ENCODE results near the gene NIF3L1. TPM values are rescaled to one million over a fixed set of nuclear protein-coding genes. Genes with fewer than 3 reads are reported as not detected.
"Not testable (repeated sequence)": the region's sequence is repeated elsewhere in the genome, so short reads cannot be mapped to it uniquely, and the experiment has no call there.

Gene NIF3L1
- total and polyA plus RNA-seq, 2 of the 13 experiments (the other 11 are each of a cell fraction or from before 2014, with no cell fraction given), result 67.9 to 75.2 TPM

DNA sequence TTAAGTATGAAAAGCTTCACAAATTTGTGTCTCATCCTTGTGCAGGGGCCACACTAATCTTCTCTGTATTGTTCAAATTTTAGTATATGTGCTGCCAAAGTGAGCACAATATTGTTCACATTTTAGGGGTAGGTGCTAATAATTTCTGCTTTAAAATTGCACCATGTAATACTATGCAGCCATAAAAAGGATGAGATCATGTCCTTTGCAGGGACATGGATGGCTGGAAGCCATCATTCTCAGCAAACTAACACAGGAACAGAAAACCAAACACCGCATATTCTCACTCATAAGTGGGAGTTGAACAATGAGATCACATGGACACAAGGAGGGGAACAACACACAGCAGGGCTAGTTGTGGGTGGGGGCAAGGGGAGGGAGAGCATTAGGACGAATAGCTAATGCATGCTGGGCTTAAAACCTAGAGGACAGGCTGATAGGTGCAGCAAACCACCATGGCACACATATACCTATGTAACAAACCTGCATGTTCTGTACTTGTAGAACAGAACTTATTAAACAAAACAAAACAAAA, 7.4 kb upstream of the NIF3L1 start:
- Histone ChIP-seq H3K36me3 (replicated peaks in 1 of 2; ENCODE audit: control insufficient read depth in 1 of 2, insufficient read depth in 2 of 2, low read length in 2 of 2) (peaks cover 12 to 57% of the 10 kb centered on the region in 2 experiments), H3K4me1 (ENCODE audit: insufficient read depth, low read length) (peaks cover 34% of the 10 kb centered on the region)
- H4K20me1 ChIP-seq (ENCODE audit: insufficient read depth, low read length); POLR2A ChIA-PET; H3K79me2 ChIP-seq (ENCODE audit: insufficient read depth, low read length); H2AFZ ChIP-seq (ENCODE audit: low read length); ATAC-seq; H3K9me3 ChIP-seq (ENCODE audit: low read length); H3K27ac ChIP-seq (ENCODE audit: extremely low read length, insufficient read depth, low read length); H3K4me3 ChIP-seq (replicated peaks in 1 of 3; ENCODE audit: insufficient read depth in 1 of 3, low read depth in 2 of 3, low read length in 3 of 3); CTCF ChIA-PET (ENCODE audit: low intra/inter-chr PET ratio, low total read pairs); H3K4me2 ChIP-seq (ENCODE audit: low read depth, low read length); H3K27me3 ChIP-seq (ENCODE audit: control insufficient read depth in 1 of 2, insufficient read depth in 2 of 2, low read length in 2 of 2); in situ Hi-C loops (cut with HindIII; ENCODE audit: extremely low pct_ligation_motif_present, low pct_unique_long_range_greater_than_20kb); DNase-seq (ENCODE audit: low spot score); H3K9ac ChIP-seq (ENCODE audit: insufficient read depth, low read depth, low read length); BruUV-seq (replicated peaks); FAIRE-seq: not testable (repeated sequence)
- intact Hi-C loops (cut with micrococcal nuclease; ENCODE audit: unreplicated experiment), result loop anchor here (10.0 kb wide), 1 partner anchor 137 kb away; no protein-coding TSS in a partner anchor
- WGBS (ENCODE audit: low lambda C conversion rate), result 94% methylated on average over 2 of the region's 2 CpGs

DNA sequence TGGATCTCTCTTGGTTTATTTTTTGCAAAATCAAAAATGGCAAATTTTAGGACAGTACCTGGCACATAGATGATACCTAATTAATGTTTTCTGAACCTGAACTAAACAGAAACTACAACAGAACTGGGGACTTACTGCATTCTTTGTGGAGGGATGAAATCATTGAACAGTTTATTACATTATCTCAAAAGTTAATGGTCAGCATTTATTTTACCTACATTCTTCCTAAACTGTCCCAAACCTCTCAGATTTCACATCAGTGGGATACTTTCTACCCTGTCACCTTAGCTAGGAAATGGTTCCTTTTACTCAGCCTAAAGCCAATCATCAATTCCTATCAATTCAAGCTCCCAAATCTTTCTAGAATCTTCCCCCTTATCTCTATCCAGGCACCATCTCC, 10.3 kb downstream of the NIF3L1 start:
- no peak overlapping the region for H3K4me2 ChIP-seq (ENCODE audit: low read depth, low read length)
- ChIA-PET POLR2A (interaction anchor here (1.7 kb wide), 1 partner anchor 10 kb away, joined by 5 read pairs; the partner anchor contains the start of genes NIF3L1 and PPIL3), CTCF (ENCODE audit: low intra/inter-chr PET ratio, low total read pairs) (no interaction called here)
- intact Hi-C loops (cut with micrococcal nuclease; ENCODE audit: unreplicated experiment), result no loop called here
- FAIRE-seq (no peak), ATAC-seq (no peak), DNase-seq (ENCODE audit: low spot score) (no peak)
- no peaks in the 10 kb centered on the region for H3K27me3 ChIP-seq (ENCODE audit: control insufficient read depth in 1 of 2, insufficient read depth in 2 of 2, low read length in 2 of 2)
- H3K4me3 ChIP-seq (replicated peaks in 1 of 3; ENCODE audit: insufficient read depth in 1 of 3, low read depth in 2 of 3, low read length in 3 of 3), result no peak overlapping the region
- no peaks in the 10 kb centered on the region for H4K20me1 ChIP-seq (ENCODE audit: insufficient read depth, low read length)
- H2AFZ ChIP-seq (ENCODE audit: low read length), result no peak overlapping the region
- H3K27ac ChIP-seq (ENCODE audit: extremely low read length, insufficient read depth, low read length), result no peak overlapping the region
- no peak overlapping the region for H3K9ac ChIP-seq (ENCODE audit: insufficient read depth, low read depth, low read length)
- no peaks in the 10 kb centered on the region for H3K9me3 ChIP-seq (ENCODE audit: low read length)
- no TSS peak for BruUV-seq (replicated peaks)
- in situ Hi-C loops (cut with HindIII; ENCODE audit: extremely low pct_ligation_motif_present, low pct_unique_long_range_greater_than_20kb), result no loop called here
- no peaks in the 10 kb centered on the region for H3K79me2 ChIP-seq (ENCODE audit: insufficient read depth, low read length)
- peaks cover 36 to 81% of the 10 kb centered on the region in 2 experiments for H3K36me3 ChIP-seq (replicated peaks in 1 of 2; ENCODE audit: control insufficient read depth in 1 of 2, insufficient read depth in 2 of 2, low read length in 2 of 2)
- TF ChIP-seq MAFK (conservative IDR thresholded peaks at IDR 0.05 in 1 of 2, IDR thresholded peaks at IDR 0.05 in 1 of 2; ENCODE audit: low read length in 2 of 2), result peak; percentile 84 to 89
- no peak for TF ChIP-seq ZNF460 (CRISPR knock-in tag; IDR thresholded peaks at IDR 0.05; ENCODE audit: borderline replicate concordance)
- TF ChIP-seq MAFF (IDR thresholded peaks at IDR 0.05; ENCODE audit: low read depth, low read length), result peak; percentile 79
- no peak for TF ChIP-seq ATF7-NPFF (CRISPR knock-in tag; IDR thresholded peaks at IDR 0.05; ENCODE audit: low read depth)
- H3K4me1 ChIP-seq (ENCODE audit: insufficient read depth, low read length), result no peaks in the 10 kb centered on the region
